Mesodermal cell (in vitro differentiated cells): ENCODE results near the gene RXFP2.
A peak's percentile ranks its signal among the peaks of the same experiment; 100 is the strongest.

Experiments used
- H3K27ac ChIP-seq: 2 replicates; pipeline ENCODE4 v1.7.0; 2013; ENCODE audit warnings: mild to moderate bottlenecking, low read depth, low read length, moderate library complexity; ENCODE audit not compliant: severe bottlenecking
- H3K36me3 ChIP-seq: 2 replicates; pipeline ENCODE4 v1.7.1; 2013; ENCODE audit warnings: mild to moderate bottlenecking, low read length, moderate library complexity; ENCODE audit not compliant: control insufficient read depth, insufficient read depth
- H3K4me1 ChIP-seq: one replicate; pipeline ENCODE4 v1.7.1; 2013; ENCODE audit warnings: mild to moderate bottlenecking, low read length; ENCODE audit not compliant: insufficient read depth, control insufficient read depth, poor library complexity, severe bottlenecking
- H3K4me3 ChIP-seq: 2 replicates; pipeline ENCODE4 v1.7.0; 2013; ENCODE audit warnings: low read length, control low read depth, mild to moderate bottlenecking; ENCODE audit not compliant: insufficient read depth, poor library complexity, severe bottlenecking; ENCODE audit errors: extremely low read depth
- H3K9me3 ChIP-seq: 2 replicates; pipeline ENCODE4 v1.7.1; 2013; ENCODE audit warnings: mild to moderate bottlenecking, low read length, moderate library complexity; ENCODE audit not compliant: control insufficient read depth
- WGBS, 2 experiments: methylation state at CpG; one replicate each; pipeline ENCODE4 v1.1.5; 2013; ENCODE audit warnings: missing lambda C conversion rate in 2 of 2; ENCODE audit not compliant: insufficient coverage in 2 of 2; 5-methylcytosine and 5-hydroxymethylcytosine counted together

Gene RXFP2

GRCh38 chr13:31824705-31825517 is 85.6 kb downstream of the RXFP2 start:
- Histone ChIP-seq H3K9me3 (no peaks in the 10 kb centered on the region), H3K4me1 (no peaks in the 10 kb centered on the region), H3K36me3 (no peaks in the 10 kb centered on the region), H3K27ac (no peak overlapping the region), H3K4me3 (no peak overlapping the region)
- 93% methylated on average over 3 of the region's 3 CpGs for WGBS, 2 experiments

- Histone ChIP-seq H3K9me3 (no peaks in the 10 kb centered on the region), H3K36me3 (no peaks in the 10 kb centered on the region), H3K4me1 (no peaks in the 10 kb centered on the region), H3K27ac (no peak overlapping the region), H3K4me3 (no peak overlapping the region)
- WGBS, 2 experiments: 89 to 100% methylated on average over 1 to 2 of the region's 4 CpGs
Measured at GRCh38 chr13:31826521-31826920, 87.2 kb downstream of the RXFP2 start.

GRCh38 chr13:31827707-31828106 is 88.4 kb downstream of the RXFP2 start:
- H3K27ac ChIP-seq: peak overlapping the region; percentile 4
- no peaks in the 10 kb centered on the region for H3K9me3 ChIP-seq
- WGBS, 2 experiments: 51 to 59% methylated on average over 2 of the region's 5 CpGs
- no peaks in the 10 kb centered on the region for H3K4me1 ChIP-seq
- H3K4me3 ChIP-seq: no peak overlapping the region
- H3K36me3 ChIP-seq: no peaks in the 10 kb centered on the region

- H3K9me3 ChIP-seq: no peaks in the 10 kb centered on the region
- no peak overlapping the region for H3K27ac ChIP-seq
- WGBS, 2 experiments: no CpG with 5 or more reads among the region's 1 CpG
- H3K36me3 ChIP-seq: no peaks in the 10 kb centered on the region
- H3K4me1 ChIP-seq: no peaks in the 10 kb centered on the region
- no peak overlapping the region for H3K4me3 ChIP-seq
Measured at GRCh38 chr13:31835932-31836331, 96.6 kb downstream of the RXFP2 start.

GRCh38 chr13:31843044-31843443 is 103.7 kb downstream of the RXFP2 start:
- WGBS, 2 experiments: 66% methylated on average over 3 to 5 of the region's 6 CpGs
- Histone ChIP-seq H3K4me3 (no peak overlapping the region), H3K9me3 (no peaks in the 10 kb centered on the region), H3K27ac (no peak overlapping the region), H3K36me3 (no peaks in the 10 kb centered on the region), H3K4me1 (no peaks in the 10 kb centered on the region)

- Histone ChIP-seq H3K4me1 (no peaks in the 10 kb centered on the region), H3K4me3 (peak overlapping the region; percentile 41), H3K9me3 (no peaks in the 10 kb centered on the region), H3K27ac (no peak overlapping the region), H3K36me3 (no peaks in the 10 kb centered on the region)
- WGBS, 2 experiments: 0% methylated on average over 35 to 61 of the region's 74 CpGs
Measured at GRCh38 chr13:31846182-31846938, 107.0 kb downstream of the RXFP2 start.

- H3K9me3 ChIP-seq: no peaks in the 10 kb centered on the region
- no peak overlapping the region for H3K27ac ChIP-seq
- no peaks in the 10 kb centered on the region for H3K4me1 ChIP-seq
- H3K4me3 ChIP-seq: peak overlapping the region; percentile 41
- no peaks in the 10 kb centered on the region for H3K36me3 ChIP-seq
- WGBS, 2 experiments: 0 to 4% methylated on average over 7 to 27 of the region's 34 CpGs
Measured at GRCh38 chr13:31846961-31847752, 107.8 kb downstream of the RXFP2 start.

- no peaks in the 10 kb centered on the region for H3K9me3 ChIP-seq
- H3K36me3 ChIP-seq: no peaks in the 10 kb centered on the region
- H3K27ac ChIP-seq: no peak overlapping the region
- H3K4me3 ChIP-seq: no peak overlapping the region
- 79 to 89% methylated on average over 3 to 6 of the region's 7 CpGs for WGBS, 2 experiments
- no peaks in the 10 kb centered on the region for H3K4me1 ChIP-seq
Measured at GRCh38 chr13:31848621-31849020, 109.3 kb downstream of the RXFP2 start.

GRCh38 chr13:31849206-31849605 is 109.9 kb downstream of the RXFP2 start:
- Histone ChIP-seq H3K4me1 (no peaks in the 10 kb centered on the region), H3K4me3 (no peak overlapping the region), H3K9me3 (no peaks in the 10 kb centered on the region), H3K36me3 (no peaks in the 10 kb centered on the region), H3K27ac (no peak overlapping the region)
- 57 to 66% methylated on average over 1 to 2 of the region's 4 CpGs for WGBS, 2 experiments

GRCh38 chr13:31850041-31850555 is 110.8 kb downstream of the RXFP2 start:
- Histone ChIP-seq H3K4me3 (no peak overlapping the region), H3K9me3 (no peaks in the 10 kb centered on the region), H3K27ac (no peak overlapping the region), H3K4me1 (no peaks in the 10 kb centered on the region), H3K36me3 (no peaks in the 10 kb centered on the region)
- WGBS, 2 experiments: 43 to 60% methylated on average over 1 of the region's 5 CpGs
